RWPE1 (cell line): ENCODE results near the gene C1RL.

Experiments used
- CTCF ChIA-PET: fragments of 350-600 bp; sonication (Branson Sonifier 250); formaldehyde crosslinking; extraction: SDS; loops from one replicate; lab custom pipeline; 2021; lab: Yijun Ruan, JAX
- POLR2A ChIA-PET: fragments of 400-600 bp; formaldehyde crosslinking; extraction: SDS; loops from one replicate; lab custom pipeline; 2020; ENCODE audit warnings: antibody characterized with exemption; ENCODE audit not compliant: low non-redundant PET; lab: Yijun Ruan, JAX
- DNase-seq: peaks from one replicate; pipeline ENCODE4 v3.0.0; 2012; ENCODE audit warnings: low spot score
- H3K27ac ChIP-seq: fragments of 450-650 bp; 2 replicates; pipeline ENCODE4 v1.5.1; 2017
- CTCF ChIP-seq: fragments of 450-650 bp; conservative IDR thresholded peaks from 2 replicates; pipeline ENCODE4 v1.5.1; 2017; ENCODE audit warnings: low read depth, mild to moderate bottlenecking

C1RL gene

GRCh38 chr12:7127916-7128626, 19.1 kb upstream of the C1RL start:
- ChIA-PET POLR2A (no interaction called here), CTCF (no interaction called here)
- no peak overlapping the region for H3K27ac ChIP-seq
- TF ChIP-seq CTCF, result no peak
- no peak for DNase-seq

GRCh38 chr12:7125632-7126227, 16.7 kb upstream of the C1RL start:
- H3K27ac ChIP-seq, result no peak overlapping the region
- TF ChIP-seq CTCF, result no peak
- no peak for DNase-seq
- CTCF ChIA-PET, result interaction anchor here (0.6 to 2.0 kb wide), 2 partner anchors 13 to 635 kb away, joined by 6 to 7 read pairs; no protein-coding TSS in a partner anchor
- POLR2A ChIA-PET, result no interaction called here

- CTCF ChIA-PET, result interaction anchor here (2.0 kb wide), 1 partner anchor 11 kb away, joined by 7 read pairs; no protein-coding TSS in a partner anchor
- TF ChIP-seq CTCF, result no peak
- POLR2A ChIA-PET, result no interaction called here
- no peak for DNase-seq
- no peak overlapping the region for H3K27ac ChIP-seq
Observed at GRCh38 chr12:7123806-7124522, 14.9 kb upstream of the C1RL start.

DNA sequence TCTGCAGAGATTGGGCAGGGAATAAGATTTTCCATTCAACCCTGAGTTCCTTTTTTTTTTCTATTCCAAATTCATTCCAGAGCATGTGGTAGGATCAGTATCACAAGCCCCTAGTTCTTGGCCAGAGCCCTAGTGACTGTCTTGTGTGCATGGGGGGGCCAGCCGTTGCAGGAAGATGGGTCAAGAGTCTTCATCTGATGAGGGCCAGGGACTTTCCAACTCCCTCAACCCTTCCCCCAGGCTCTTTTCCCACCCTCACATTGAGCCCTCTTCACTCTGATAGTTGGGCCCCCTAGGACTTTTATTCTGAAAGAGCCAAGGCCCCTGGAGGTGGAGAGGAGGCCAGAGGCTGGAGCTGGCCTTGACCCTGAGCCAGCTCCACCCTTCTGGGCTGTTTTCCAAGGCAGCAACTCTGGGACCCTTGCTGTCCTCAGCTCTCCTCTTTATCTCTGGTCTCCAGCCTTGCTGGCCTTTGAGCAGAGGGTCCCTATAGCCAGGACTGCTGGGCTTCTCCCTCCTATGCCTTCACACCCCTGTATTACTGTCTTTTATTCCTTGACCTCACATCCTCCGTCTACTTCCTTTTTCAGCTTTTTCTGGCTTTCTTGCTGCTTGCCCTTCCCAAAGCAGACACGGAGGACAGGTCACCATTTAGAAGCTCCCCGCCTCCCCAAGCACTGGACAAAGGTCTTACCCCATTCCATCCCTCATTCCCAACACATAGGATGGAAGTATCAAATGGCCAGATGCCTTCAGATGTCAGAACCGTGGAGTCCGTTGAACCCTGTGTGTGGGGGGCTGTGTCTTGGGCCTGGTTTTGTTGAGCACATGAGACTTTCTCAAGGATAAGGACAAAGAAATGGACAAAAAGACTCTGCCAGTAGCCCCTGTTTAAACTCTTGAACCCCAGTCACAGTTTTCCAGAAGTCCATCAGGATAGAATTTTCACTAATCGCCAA, 14.1 kb upstream of the C1RL start:
- ChIA-PET POLR2A (no interaction called here), CTCF (no interaction called here)
- no peak for DNase-seq
- no peak overlapping the region for H3K27ac ChIP-seq
- TF ChIP-seq CTCF, result no peak

DNA sequence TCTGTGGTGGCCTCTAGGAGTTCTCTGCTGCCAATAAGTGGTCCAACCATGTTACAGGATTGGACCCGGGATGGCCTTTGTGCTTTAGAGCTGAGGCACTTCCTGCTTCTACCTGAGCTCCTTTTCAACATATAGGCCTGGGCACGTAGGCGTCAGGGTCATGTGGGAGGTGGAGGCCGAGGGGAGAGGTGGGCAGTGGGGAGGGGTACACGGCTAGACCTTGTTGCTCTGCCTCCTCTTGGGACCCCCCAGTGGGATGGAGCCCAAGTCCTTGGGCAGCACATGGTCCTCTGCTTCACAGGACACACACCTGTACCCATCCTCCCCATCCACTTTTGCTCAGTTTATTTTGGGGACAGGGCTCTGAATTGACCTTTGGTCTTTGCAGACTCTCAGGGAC, 12.3 kb upstream of the C1RL start:
- POLR2A ChIA-PET, result no interaction called here
- CTCF ChIA-PET, result interaction anchor here (1.4 kb wide), 1 partner anchor 23 kb away, joined by 5 read pairs; no protein-coding TSS in a partner anchor
- TF ChIP-seq CTCF, result no peak
- no peak overlapping the region for H3K27ac ChIP-seq
- DNase-seq, result no peak
